A549 treated with AZD2906 at 1 μM for 4 hours (cell line): ENCODE data around the gene CST5. TPM values are rescaled to one million over a fixed set of nuclear protein-coding genes. Genes with fewer than 3 reads are reported as not detected.

Experiments
- total RNA-seq: library from RNA; stranded (reverse); fragments of 200-300 nt; extraction: Qiagen RNA extraction; gene quantifications from 5 replicates; pipeline ENCODE4 v1.2.3, GENCODE V29; 2022

Gene CST5, protein sequence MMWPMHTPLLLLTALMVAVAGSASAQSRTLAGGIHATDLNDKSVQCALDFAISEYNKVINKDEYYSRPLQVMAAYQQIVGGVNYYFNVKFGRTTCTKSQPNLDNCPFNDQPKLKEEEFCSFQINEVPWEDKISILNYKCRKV
- total RNA-seq, result not detected in 5 replicates

GRCh38 chr20:23879328-23879798, at the start of gene CST5:
Gene CST5 (minus strand): TSS chr20:23879748. CDS start chr20:23879676, 72 bp downstream.

DNA sequence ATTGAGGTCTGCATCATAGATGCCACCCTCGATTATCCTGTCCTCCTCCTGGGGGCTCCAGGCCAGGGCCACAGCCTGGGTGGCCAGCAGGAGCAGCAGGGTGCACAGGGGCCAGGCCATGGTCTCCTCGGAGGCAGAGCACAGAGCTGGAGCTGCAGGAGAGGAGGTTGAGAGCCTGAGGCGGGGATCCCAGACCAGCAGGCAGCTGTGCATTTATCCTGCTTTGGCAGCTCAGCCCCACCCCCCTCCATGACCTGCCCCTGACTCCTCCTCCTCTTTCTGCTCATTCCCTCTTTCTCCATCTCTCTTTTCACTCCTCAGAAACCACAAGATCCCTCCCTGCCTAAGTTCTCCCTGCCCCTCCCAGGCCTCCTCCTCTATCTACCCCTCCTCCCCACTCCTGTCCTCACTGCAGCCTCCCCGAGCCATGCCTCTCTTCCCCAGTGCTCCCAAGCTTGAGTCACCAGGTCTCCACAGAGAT, 53.0 kb downstream of the CST5 start, which contains the start of gene CST2:
Gene CST2, minus strand, starts transcription at position 189 of the 481 bp plus-strand sequence. Its CDS starts 69 bp downstream, at position 120.

Other genes with a start within 250 kb of the CST5 start
- gene CST3, start 241.8 kb downstream of the CST5 start, total RNA-seq, result 240 to 466 TPM (median 438 TPM) in 5 replicates
- 0.14 TPM in 1 of 5 replicates, not detected in the others for gene CST4, start 190.7 kb downstream of the CST5 start, total RNA-seq
- 0.80 to 2.1 TPM (median 1.2 TPM) in 5 replicates for gene CST1, start 128.8 kb downstream of the CST5 start, total RNA-seq
- gene CST2, start 53.0 kb downstream of the CST5 start, total RNA-seq, result 0.84 to 1.6 TPM (median 1.4 TPM) in 5 replicates
- 0.09 to 0.10 TPM (median 0.10 TPM) in 3 of 5 replicates, not detected in the others for gene GGTLC1, start 109.0 kb upstream of the CST5 start, total RNA-seq